Naive thymus-derived CD4-positive, alpha-beta T cell (primary cell): Measurements from ENCODE around the gene PKM. TPM values are rescaled to one million over a fixed set of nuclear protein-coding genes. Genes with fewer than 3 reads are reported as not detected.
"Not testable (repeated sequence)": the region's sequence is repeated elsewhere in the genome, so short reads cannot be mapped to it uniquely, and the experiment has no call there.

ENCODE experiments used
- ATAC-seq: fragments of 150-1000 bp; cut with Tn5 transposase; 2 replicates; pipeline ENCODE4 v1.10.0; 2021; ENCODE audit warnings: mild to moderate bottlenecking, moderate library complexity
- CTCF ChIA-PET: fragments of 350-600 bp; sonication (Branson Sonifier 250); formaldehyde crosslinking; loops from one replicate; lab custom pipeline; 2021; ENCODE audit warnings: antibody characterized with exemption; lab: Charles Lee
- POLR2A ChIA-PET: fragments of 350-600 bp; sonication (Branson Sonifier 250); formaldehyde crosslinking; loops from one replicate; lab custom pipeline; 2021; ENCODE audit warnings: antibody characterized with exemption, inconsistent platforms; lab: Charles Lee
- DNase-seq, 9 donors: peaks; one replicate each; pipeline versions ENCODE4 v3.0.0 to v3.0.0-alpha.2; 2020 to 2022; ENCODE audit warnings: mixed read lengths in 1 of 9
- H3K27ac ChIP-seq: one replicate; pipeline ENCODE4 v1.7.0; 2013; ENCODE audit warnings: mild to moderate bottlenecking, low read depth, low read length, moderate library complexity
- H3K27me3 ChIP-seq, 2 donors: one replicate each; pipeline ENCODE4 v1.7.0; 2013; ENCODE audit warnings: low read length in 2 of 2, mild to moderate bottlenecking in 2 of 2, moderate library complexity in 2 of 2; ENCODE audit not compliant: control insufficient read depth in 2 of 2, insufficient read depth in 2 of 2
- H3K36me3 ChIP-seq, 3 experiments: 1 replicate in 2 of 3; 2 replicates in 1 of 3; pipeline ENCODE4 v1.7.0; 2013; ENCODE audit warnings: low read length in 3 of 3, mild to moderate bottlenecking in 3 of 3, moderate library complexity in 1 of 3; ENCODE audit not compliant: insufficient read depth in 3 of 3, control insufficient read depth in 2 of 3
- H3K4me1 ChIP-seq, 2 donors: one replicate each; pipeline ENCODE4 v1.7.0; 2013; ENCODE audit warnings: low read length in 2 of 2, mild to moderate bottlenecking in 2 of 2, moderate library complexity in 1 of 2; ENCODE audit not compliant: control insufficient read depth in 2 of 2, insufficient read depth in 2 of 2
- H3K4me3 ChIP-seq: 2 replicates; pipeline ENCODE4 v1.7.0; 2013; ENCODE audit warnings: mild to moderate bottlenecking, low read length
- H3K9me3 ChIP-seq, 3 experiments: 1 replicate in 2 of 3; 2 replicates in 1 of 3; pipeline ENCODE4 v1.7.0; 2013; ENCODE audit warnings: low read length in 3 of 3; ENCODE audit not compliant: control insufficient read depth in 2 of 3
- H3K27ac Mint-ChIP-seq, 9 donors: one replicate each; pipeline ENCODE4 v1.8.0; 2020 to 2022; ENCODE audit warnings: mixed read lengths in 9 of 9, mild to moderate bottlenecking in 8 of 9, moderate library complexity in 5 of 9, inconsistent platforms in 2 of 9
- H3K27me3 Mint-ChIP-seq, 5 donors: one replicate each; pipeline ENCODE4 v1.8.0; 2021 to 2022; ENCODE audit warnings: mixed read lengths in 5 of 5, mild to moderate bottlenecking in 1 of 5
- H3K36me3 Mint-ChIP-seq, 5 donors: one replicate each; pipeline ENCODE4 v1.8.0; 2020 to 2022; ENCODE audit warnings: mixed read lengths in 5 of 5, mild to moderate bottlenecking in 3 of 5, inconsistent platforms in 1 of 5
- H3K4me1 Mint-ChIP-seq, 7 donors: one replicate each; pipeline ENCODE4 v1.8.0; 2020 to 2022; ENCODE audit warnings: mixed read lengths in 7 of 7, mild to moderate bottlenecking in 3 of 7, inconsistent platforms in 1 of 7
- H3K4me3 Mint-ChIP-seq, 10 donors: one replicate each; pipeline ENCODE4 v1.8.0; 2020 to 2022; ENCODE audit warnings: mild to moderate bottlenecking in 10 of 10, mixed read lengths in 10 of 10, moderate library complexity in 6 of 10, inconsistent platforms in 2 of 10
- H3K9me3 Mint-ChIP-seq, 11 donors: one replicate each; pipeline ENCODE4 v1.8.0; 2020 to 2022; ENCODE audit warnings: mixed read lengths in 11 of 11, mild to moderate bottlenecking in 4 of 11, inconsistent platforms in 1 of 11, moderate library complexity in 1 of 11
- intact Hi-C, 2 donors: fragments of 100-400 bp; cut with micrococcal nuclease; formaldehyde crosslinking; loops; one replicate each; pipeline ENCODE4 v1.15.1; 2023
- polyA plus RNA-seq, 2 donors: library from polyadenylated mRNA; unstranded; fragments of 300-500 nt; fragmentation: Illumina TruSeq; gene quantifications; one replicate each; pipeline ENCODE4 v1.2.3, GENCODE V29; 2021
- total RNA-seq, 6 experiments: library from RNA in 5 of 6; stranded (reverse) in 5 of 6; gene quantifications; 1 replicate in 5 of 6; 2 replicates in 1 of 6; pipeline ENCODE4 v1.2.3 and lab custom pipeline; 2021 to 2026

Gene PKM
- total and polyA plus RNA-seq, 7 experiments from 2014 or later: 237 to 1,627 (median 357) TPM

- no peak for DNase-seq
- ATAC-seq: no peak
- H3K36me3 Mint-ChIP-seq: no peaks in the 10 kb centered on the region
- peaks cover 0 to 9% (median 4%) of the 10 kb centered on the region in 5 donors for H3K27me3 Mint-ChIP-seq
- no peak overlapping the region for H3K4me3 Mint-ChIP-seq
- intact Hi-C loops: no loop called here
- H3K27ac ChIP-seq: no peak overlapping the region
- H3K4me1 ChIP-seq: no peaks in the 10 kb centered on the region
- ChIA-PET POLR2A (no interaction called here), CTCF (interaction anchor here (0.8 to 1.2 kb wide), 2 partner anchors 10 to 26 kb away, joined by 3 read pairs; no protein-coding TSS in a partner anchor)
- no peak overlapping the region for H3K27ac Mint-ChIP-seq
- no peak overlapping the region for H3K4me3 ChIP-seq
- H3K4me1 Mint-ChIP-seq: peaks cover 0 to 2% (median 0%) of the 10 kb centered on the region in 7 donors
- no peaks in the 10 kb centered on the region for H3K27me3 ChIP-seq
- H3K9me3 Mint-ChIP-seq: no peaks in the 10 kb centered on the region
- no peaks in the 10 kb centered on the region for H3K36me3 ChIP-seq
- H3K9me3 ChIP-seq: no peaks in the 10 kb centered on the region
Observed at GRCh38 chr15:72175186-72176044, 55.6 kb downstream of the PKM start.

- no peak overlapping the region for H3K27ac Mint-ChIP-seq
- no peak overlapping the region for H3K4me3 Mint-ChIP-seq
- H3K27ac ChIP-seq: no peak overlapping the region
- intact Hi-C loops: no loop called here
- DNase-seq: no peak
- no peak overlapping the region for H3K4me3 ChIP-seq
- no peaks in the 10 kb centered on the region for H3K9me3 Mint-ChIP-seq
- no peaks in the 10 kb centered on the region for H3K9me3 ChIP-seq
- peaks cover 0 to 9% (median 4%) of the 10 kb centered on the region in 5 donors for H3K27me3 Mint-ChIP-seq
- POLR2A ChIA-PET: no interaction called here
- H3K36me3 Mint-ChIP-seq: no peaks in the 10 kb centered on the region
- CTCF ChIA-PET: interaction anchor here (0.8 to 1.2 kb wide), 2 partner anchors 10 to 26 kb away, joined by 3 read pairs; no protein-coding TSS in a partner anchor
- peaks cover 0 to 2% (median 0%) of the 10 kb centered on the region in 7 donors for H3K4me1 Mint-ChIP-seq
- ATAC-seq: no peak
- H3K36me3 ChIP-seq: no peaks in the 10 kb centered on the region
- H3K27me3 ChIP-seq: no peaks in the 10 kb centered on the region
- no peaks in the 10 kb centered on the region for H3K4me1 ChIP-seq
Observed at GRCh38 chr15:72174551-72175165, 56.3 kb downstream of the PKM start.

GRCh38 chr15:72173864-72174550 is 57.0 kb downstream of the PKM start:
- Histone ChIP-seq H3K9me3 (no peaks in the 10 kb centered on the region), H3K27me3 (no peaks in the 10 kb centered on the region), H3K4me3 (no peak overlapping the region), H3K27ac (no peak overlapping the region), H3K4me1 (no peaks in the 10 kb centered on the region), H3K36me3 (no peaks in the 10 kb centered on the region)
- POLR2A ChIA-PET: no interaction called here
- H3K36me3 Mint-ChIP-seq: no peaks in the 10 kb centered on the region
- ATAC-seq (no peak), DNase-seq (no peak)
- no peak overlapping the region for H3K4me3 Mint-ChIP-seq
- H3K9me3 Mint-ChIP-seq: no peaks in the 10 kb centered on the region
- peaks cover 0 to 4% (median 0%) of the 10 kb centered on the region in 7 donors for H3K4me1 Mint-ChIP-seq
- no peak overlapping the region for H3K27ac Mint-ChIP-seq
- CTCF ChIA-PET: interaction anchor here (1.2 kb wide), 1 partner anchor 9 kb away, joined by 3 read pairs; no protein-coding TSS in a partner anchor
- intact Hi-C loops: no loop called here
- peaks cover 0 to 14% (median 4%) of the 10 kb centered on the region in 5 donors for H3K27me3 Mint-ChIP-seq

- ChIA-PET POLR2A (interaction anchor here (0.6 kb wide), 1 partner anchor 270 kb away, joined by 5 read pairs; no protein-coding TSS in a partner anchor), CTCF (no interaction called here)
- no peaks in the 10 kb centered on the region for H3K36me3 ChIP-seq
- no peak for ATAC-seq
- DNase-seq: no peak
- no peaks in the 10 kb centered on the region for H3K9me3 Mint-ChIP-seq
- no peak overlapping the region for H3K4me3 Mint-ChIP-seq
- H3K27ac Mint-ChIP-seq: no peak overlapping the region
- no peak overlapping the region for H3K27ac ChIP-seq
- H3K4me1 Mint-ChIP-seq: peaks cover 0 to 10% (median 0%) of the 10 kb centered on the region in 7 donors
- H3K4me1 ChIP-seq: no peaks in the 10 kb centered on the region
- intact Hi-C loops: no loop called here
- H3K9me3 ChIP-seq: no peaks in the 10 kb centered on the region
- H3K27me3 ChIP-seq: no peaks in the 10 kb centered on the region
- peaks cover 0 to 16% (median 4%) of the 10 kb centered on the region in 5 donors for H3K27me3 Mint-ChIP-seq
- H3K4me3 ChIP-seq: no peak overlapping the region
- H3K36me3 Mint-ChIP-seq: no peaks in the 10 kb centered on the region
Observed at GRCh38 chr15:72173401-72173800, 57.6 kb downstream of the PKM start.

GRCh38 chr15:72172796-72173195 is 58.2 kb downstream of the PKM start:
- no peaks in the 10 kb centered on the region for H3K36me3 Mint-ChIP-seq
- H3K4me3 Mint-ChIP-seq: no peak overlapping the region
- no peaks in the 10 kb centered on the region for H3K9me3 Mint-ChIP-seq
- ATAC-seq (no peak), DNase-seq (no peak)
- Histone ChIP-seq H3K27ac (no peak overlapping the region), H3K4me1 (peaks cover 0 to 3% of the 10 kb centered on the region in 2 donors), H3K9me3 (no peaks in the 10 kb centered on the region), H3K27me3 (no peaks in the 10 kb centered on the region), H3K4me3 (no peak overlapping the region), H3K36me3 (no peaks in the 10 kb centered on the region)
- ChIA-PET CTCF (no interaction called here), POLR2A (interaction anchor here (0.6 kb wide), 1 partner anchor 269 kb away, joined by 5 read pairs; no protein-coding TSS in a partner anchor)
- intact Hi-C loops: no loop called here
- H3K4me1 Mint-ChIP-seq: peaks cover 0 to 15% (median 0%) of the 10 kb centered on the region in 7 donors
- H3K27ac Mint-ChIP-seq: no peak overlapping the region
- peaks cover 0 to 19% (median 8%) of the 10 kb centered on the region in 5 donors for H3K27me3 Mint-ChIP-seq

GRCh38 chr15:72171978-72172377 is 59.0 kb downstream of the PKM start:
- POLR2A ChIA-PET, DNase-seq, H3K9me3 Mint-ChIP-seq, H3K4me3 Mint-ChIP-seq, H3K36me3 ChIP-seq, H3K36me3 Mint-ChIP-seq, H3K27me3 ChIP-seq, H3K4me1 ChIP-seq, CTCF ChIA-PET, H3K9me3 ChIP-seq, ATAC-seq, H3K27ac Mint-ChIP-seq, intact Hi-C loops, H3K27ac ChIP-seq, H3K4me3 ChIP-seq: not testable (repeated sequence)
- Mint-ChIP-seq H3K27me3 (peaks cover 0 to 22% (median 8%) of the 10 kb centered on the region in 5 donors), H3K4me1 (peaks cover 0 to 15% (median 0%) of the 10 kb centered on the region in 7 donors)
